SK-N-SH treated with all-trans-retinoic acid at 6 μM for 48 hours (cell line): ENCODE measurements around the gene RGS7.

Experiments used
- ATAC-seq: fragments of 200-7000 bp; cut with Tn5 transposase; 3 replicates; pipeline ENCODE4 v1.9.1; 2020; ENCODE audit warnings: mild to moderate bottlenecking, moderate library complexity
- ARNTL ChIP-seq: fragments of 450-650 bp; formaldehyde crosslinking; IDR thresholded peaks from 2 replicates; pipeline ENCODE4 v1.5.0; 2020; ENCODE audit warnings: low read depth, mild to moderate bottlenecking, moderate library complexity, borderline replicate concordance
- BACH2 ChIP-seq: fragments of 250-450 bp; sonication (Bioruptor Pico); IDR thresholded peaks from 2 replicates; pipeline ENCODE4 v1.9.0; 2021; ENCODE audit warnings: mild to moderate bottlenecking, borderline replicate concordance
- ESRRG ChIP-seq: fragments of 250-450 bp; sonication (Bioruptor Pico); IDR thresholded peaks from 2 replicates; pipeline ENCODE4 v1.6.1; 2021; ENCODE audit warnings: mild to moderate bottlenecking
- GLIS3 ChIP-seq: fragments of 250-450 bp; sonication (Bioruptor Pico); IDR thresholded peaks from 2 replicates; pipeline ENCODE4 v1.5.0; 2020; ENCODE audit warnings: mild to moderate bottlenecking, moderate library complexity
- ISL1 ChIP-seq: fragments of 250-450 bp; sonication (Bioruptor Pico); IDR thresholded peaks from 2 replicates; pipeline ENCODE4 v2.1.2; 2022; ENCODE audit warnings: mild to moderate bottlenecking, moderate library complexity
- RARB ChIP-seq: fragments of 250-450 bp; sonication (Bioruptor Pico); IDR thresholded peaks from 2 replicates; pipeline ENCODE4 v1.8.0; 2021; ENCODE audit warnings: mild to moderate bottlenecking, moderate library complexity
- SNAI2 ChIP-seq: fragments of 250-450 bp; sonication (Bioruptor Pico); IDR thresholded peaks from 2 replicates; pipeline ENCODE4 v1.5.0; 2020; ENCODE audit warnings: mild to moderate bottlenecking, moderate library complexity
- TCF4 ChIP-seq: fragments of 250-450 bp; sonication (Bioruptor Pico); IDR thresholded peaks from 2 replicates; pipeline ENCODE4 v1.8.0; 2021; ENCODE audit warnings: mild to moderate bottlenecking, moderate library complexity, borderline replicate concordance
- TOX ChIP-seq: fragments of 250-450 bp; sonication (Bioruptor Pico); IDR thresholded peaks from 2 replicates; pipeline ENCODE4 v1.8.0; 2021; ENCODE audit warnings: mild to moderate bottlenecking, moderate library complexity, borderline replicate concordance
- ZC3H10 ChIP-seq: fragments of 250-450 bp; sonication (Bioruptor Pico); IDR thresholded peaks from 2 replicates; pipeline ENCODE4 v1.5.1; 2021; ENCODE audit warnings: mild to moderate bottlenecking, moderate library complexity
- ZFP3 ChIP-seq: fragments of 250-450 bp; sonication (Bioruptor Pico); IDR thresholded peaks from 2 replicates; pipeline ENCODE4 v1.5.0; 2020; ENCODE audit warnings: mild to moderate bottlenecking, moderate library complexity
- ZNF70 ChIP-seq: fragments of 450-650 bp; formaldehyde crosslinking; IDR thresholded peaks from 2 replicates; pipeline ENCODE4 v1.5.0; 2020; ENCODE audit warnings: mild to moderate bottlenecking, moderate library complexity
- ZNF8 ChIP-seq: fragments of 450-650 bp; formaldehyde crosslinking; IDR thresholded peaks from 2 replicates; pipeline ENCODE4 v1.5.0; 2020; ENCODE audit warnings: mild to moderate bottlenecking, moderate library complexity
- TF ChIP-seq, protein P1 (sequence below): fragments of 250-450 bp; sonication (Bioruptor Pico); IDR thresholded peaks from 2 replicates; pipeline ENCODE4 v1.5.1; 2020; ENCODE audit warnings: low read depth, mild to moderate bottlenecking, moderate library complexity
- TF ChIP-seq, protein P2 (sequence below): fragments of 250-450 bp; sonication (Bioruptor Pico); IDR thresholded peaks from 2 replicates; pipeline ENCODE4 v1.8.0; 2020; ENCODE audit warnings: mild to moderate bottlenecking, moderate library complexity, borderline replicate concordance
- TF ChIP-seq, protein P3 (sequence below): fragments of 250-450 bp; sonication (Bioruptor Pico); IDR thresholded peaks from 2 replicates; pipeline ENCODE4 v1.8.0; 2021; ENCODE audit warnings: low read depth, mild to moderate bottlenecking, moderate library complexity, borderline replicate concordance
- TF ChIP-seq, protein P4 (sequence below): fragments of 250-450 bp; sonication (Bioruptor Pico); IDR thresholded peaks from 2 replicates; pipeline ENCODE4 v1.5.0; 2020; ENCODE audit warnings: mild to moderate bottlenecking, moderate library complexity
- TF ChIP-seq, protein P5 (sequence below): fragments of 250-450 bp; sonication (Bioruptor Pico); IDR thresholded peaks from 2 replicates; pipeline ENCODE4 v1.5.1; 2021; ENCODE audit warnings: mild to moderate bottlenecking, moderate library complexity

Gene RGS7

DNA sequence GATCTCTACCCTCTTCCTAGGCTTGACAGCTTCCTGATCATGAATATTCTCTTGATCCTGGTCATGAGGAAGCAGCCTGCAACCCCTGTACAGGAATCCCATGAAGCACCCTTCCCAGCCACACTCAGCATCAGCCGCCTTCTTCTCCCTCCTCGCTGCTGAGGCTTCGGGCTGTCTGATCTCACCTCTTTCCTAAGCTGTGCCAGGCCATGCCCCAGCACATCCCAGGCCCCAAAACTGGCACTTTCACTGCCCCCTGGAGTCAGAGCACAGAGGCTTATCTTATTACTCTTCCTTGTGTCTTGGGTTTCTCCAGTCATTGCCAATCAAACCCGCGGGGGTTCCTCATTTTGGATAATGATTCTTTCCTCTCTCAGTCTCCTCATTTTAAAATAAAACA is 259.5 kb downstream of the RGS7 start (continued):
- TF ChIP-seq, protein P1, sequence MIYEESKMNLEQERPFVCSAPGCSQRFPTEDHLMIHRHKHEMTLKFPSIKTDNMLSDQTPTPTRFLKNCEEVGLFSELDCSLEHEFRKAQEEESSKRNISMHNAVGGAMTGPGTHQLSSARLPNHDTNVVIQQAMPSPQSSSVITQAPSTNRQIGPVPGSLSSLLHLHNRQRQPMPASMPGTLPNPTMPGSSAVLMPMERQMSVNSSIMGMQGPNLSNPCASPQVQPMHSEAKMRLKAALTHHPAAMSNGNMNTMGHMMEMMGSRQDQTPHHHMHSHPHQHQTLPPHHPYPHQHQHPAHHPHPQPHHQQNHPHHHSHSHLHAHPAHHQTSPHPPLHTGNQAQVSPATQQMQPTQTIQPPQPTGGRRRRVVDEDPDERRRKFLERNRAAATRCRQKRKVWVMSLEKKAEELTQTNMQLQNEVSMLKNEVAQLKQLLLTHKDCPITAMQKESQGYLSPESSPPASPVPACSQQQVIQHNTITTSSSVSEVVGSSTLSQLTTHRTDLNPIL (CRISPR knock-in tag) = no peak
- TF ChIP-seq RARB (CRISPR knock-in tag) (no peak), ZC3H10 (CRISPR knock-in tag) (no peak), ISL1 (CRISPR knock-in tag) (no peak), GLIS3 (CRISPR knock-in tag) (no peak)
- TF ChIP-seq, protein P2, sequence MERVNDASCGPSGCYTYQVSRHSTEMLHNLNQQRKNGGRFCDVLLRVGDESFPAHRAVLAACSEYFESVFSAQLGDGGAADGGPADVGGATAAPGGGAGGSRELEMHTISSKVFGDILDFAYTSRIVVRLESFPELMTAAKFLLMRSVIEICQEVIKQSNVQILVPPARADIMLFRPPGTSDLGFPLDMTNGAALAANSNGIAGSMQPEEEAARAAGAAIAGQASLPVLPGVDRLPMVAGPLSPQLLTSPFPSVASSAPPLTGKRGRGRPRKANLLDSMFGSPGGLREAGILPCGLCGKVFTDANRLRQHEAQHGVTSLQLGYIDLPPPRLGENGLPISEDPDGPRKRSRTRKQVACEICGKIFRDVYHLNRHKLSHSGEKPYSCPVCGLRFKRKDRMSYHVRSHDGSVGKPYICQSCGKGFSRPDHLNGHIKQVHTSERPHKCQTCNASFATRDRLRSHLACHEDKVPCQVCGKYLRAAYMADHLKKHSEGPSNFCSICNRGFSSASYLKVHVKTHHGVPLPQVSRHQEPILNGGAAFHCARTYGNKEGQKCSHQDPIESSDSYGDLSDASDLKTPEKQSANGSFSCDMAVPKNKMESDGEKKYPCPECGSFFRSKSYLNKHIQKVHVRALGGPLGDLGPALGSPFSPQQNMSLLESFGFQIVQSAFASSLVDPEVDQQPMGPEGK (CRISPR knock-in tag) = no peak
- TF ChIP-seq, protein P3, sequence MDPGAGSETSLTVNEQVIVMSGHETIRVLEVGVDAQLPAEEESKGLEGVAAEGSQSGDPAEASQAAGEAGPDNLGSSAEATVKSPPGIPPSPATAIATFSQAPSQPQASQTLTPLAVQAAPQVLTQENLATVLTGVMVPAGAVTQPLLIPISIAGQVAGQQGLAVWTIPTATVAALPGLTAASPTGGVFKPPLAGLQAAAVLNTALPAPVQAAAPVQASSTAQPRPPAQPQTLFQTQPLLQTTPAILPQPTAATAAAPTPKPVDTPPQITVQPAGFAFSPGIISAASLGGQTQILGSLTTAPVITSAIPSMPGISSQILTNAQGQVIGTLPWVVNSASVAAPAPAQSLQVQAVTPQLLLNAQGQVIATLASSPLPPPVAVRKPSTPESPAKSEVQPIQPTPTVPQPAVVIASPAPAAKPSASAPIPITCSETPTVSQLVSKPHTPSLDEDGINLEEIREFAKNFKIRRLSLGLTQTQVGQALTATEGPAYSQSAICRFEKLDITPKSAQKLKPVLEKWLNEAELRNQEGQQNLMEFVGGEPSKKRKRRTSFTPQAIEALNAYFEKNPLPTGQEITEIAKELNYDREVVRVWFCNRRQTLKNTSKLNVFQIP (CRISPR knock-in tag) = no peak

DNA sequence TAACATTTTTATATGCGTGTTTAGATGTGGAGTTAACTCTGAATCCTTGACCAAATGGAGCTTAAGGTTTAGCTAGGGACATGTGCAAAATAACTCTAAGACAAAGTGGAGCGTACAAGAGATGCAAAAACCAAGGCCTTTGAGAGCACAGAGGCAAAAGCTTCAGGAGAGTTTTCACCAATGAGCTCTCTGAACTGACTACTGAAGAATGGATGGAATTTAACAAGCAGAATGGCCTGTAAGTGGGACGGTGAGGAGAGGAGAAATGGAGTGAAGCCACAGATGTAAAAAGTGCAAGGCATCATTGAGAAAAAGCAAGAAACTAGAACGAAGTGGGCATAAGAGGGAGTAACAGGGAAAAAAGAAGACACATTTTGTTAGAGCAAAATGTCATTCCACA is 260.0 kb downstream of the RGS7 start:
- no peak for ATAC-seq
- TF ChIP-seq, protein P4, sequence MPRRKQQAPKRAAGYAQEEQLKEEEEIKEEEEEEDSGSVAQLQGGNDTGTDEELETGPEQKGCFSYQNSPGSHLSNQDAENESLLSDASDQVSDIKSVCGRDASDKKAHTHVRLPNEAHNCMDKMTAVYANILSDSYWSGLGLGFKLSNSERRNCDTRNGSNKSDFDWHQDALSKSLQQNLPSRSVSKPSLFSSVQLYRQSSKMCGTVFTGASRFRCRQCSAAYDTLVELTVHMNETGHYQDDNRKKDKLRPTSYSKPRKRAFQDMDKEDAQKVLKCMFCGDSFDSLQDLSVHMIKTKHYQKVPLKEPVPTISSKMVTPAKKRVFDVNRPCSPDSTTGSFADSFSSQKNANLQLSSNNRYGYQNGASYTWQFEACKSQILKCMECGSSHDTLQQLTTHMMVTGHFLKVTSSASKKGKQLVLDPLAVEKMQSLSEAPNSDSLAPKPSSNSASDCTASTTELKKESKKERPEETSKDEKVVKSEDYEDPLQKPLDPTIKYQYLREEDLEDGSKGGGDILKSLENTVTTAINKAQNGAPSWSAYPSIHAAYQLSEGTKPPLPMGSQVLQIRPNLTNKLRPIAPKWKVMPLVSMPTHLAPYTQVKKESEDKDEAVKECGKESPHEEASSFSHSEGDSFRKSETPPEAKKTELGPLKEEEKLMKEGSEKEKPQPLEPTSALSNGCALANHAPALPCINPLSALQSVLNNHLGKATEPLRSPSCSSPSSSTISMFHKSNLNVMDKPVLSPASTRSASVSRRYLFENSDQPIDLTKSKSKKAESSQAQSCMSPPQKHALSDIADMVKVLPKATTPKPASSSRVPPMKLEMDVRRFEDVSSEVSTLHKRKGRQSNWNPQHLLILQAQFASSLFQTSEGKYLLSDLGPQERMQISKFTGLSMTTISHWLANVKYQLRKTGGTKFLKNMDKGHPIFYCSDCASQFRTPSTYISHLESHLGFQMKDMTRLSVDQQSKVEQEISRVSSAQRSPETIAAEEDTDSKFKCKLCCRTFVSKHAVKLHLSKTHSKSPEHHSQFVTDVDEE (CRISPR knock-in tag) = no peak
- no peak for TF ChIP-seq BACH2 (CRISPR knock-in tag)
- TF ChIP-seq, protein P2 (CRISPR knock-in tag) = no peak
- no peak for TF ChIP-seq ARNTL (CRISPR knock-in tag)
- no peak for TF ChIP-seq ZNF8 (CRISPR knock-in tag)
- TF ChIP-seq GLIS3 (CRISPR knock-in tag) = no peak
- TF ChIP-seq ZFP3 (CRISPR knock-in tag) = no peak
- TF ChIP-seq, protein P3 (CRISPR knock-in tag) = no peak
- no peak for TF ChIP-seq TOX (CRISPR knock-in tag)
- no peak for TF ChIP-seq TCF4 (CRISPR knock-in tag)
- no peak for TF ChIP-seq ESRRG (CRISPR knock-in tag)
- no peak for TF ChIP-seq ISL1 (CRISPR knock-in tag)
- TF ChIP-seq ZC3H10 (CRISPR knock-in tag) = no peak
- no peak for TF ChIP-seq SNAI2 (CRISPR knock-in tag)
- TF ChIP-seq ZNF70 (CRISPR knock-in tag) = no peak
- TF ChIP-seq, protein P5, sequence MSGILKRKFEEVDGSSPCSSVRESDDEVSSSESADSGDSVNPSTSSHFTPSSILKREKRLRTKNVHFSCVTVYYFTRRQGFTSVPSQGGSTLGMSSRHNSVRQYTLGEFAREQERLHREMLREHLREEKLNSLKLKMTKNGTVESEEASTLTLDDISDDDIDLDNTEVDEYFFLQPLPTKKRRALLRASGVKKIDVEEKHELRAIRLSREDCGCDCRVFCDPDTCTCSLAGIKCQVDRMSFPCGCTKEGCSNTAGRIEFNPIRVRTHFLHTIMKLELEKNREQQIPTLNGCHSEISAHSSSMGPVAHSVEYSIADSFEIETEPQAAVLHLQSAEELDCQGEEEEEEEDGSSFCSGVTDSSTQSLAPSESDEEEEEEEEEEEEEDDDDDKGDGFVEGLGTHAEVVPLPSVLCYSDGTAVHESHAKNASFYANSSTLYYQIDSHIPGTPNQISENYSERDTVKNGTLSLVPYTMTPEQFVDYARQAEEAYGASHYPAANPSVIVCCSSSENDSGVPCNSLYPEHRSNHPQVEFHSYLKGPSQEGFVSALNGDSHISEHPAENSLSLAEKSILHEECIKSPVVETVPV = no peak
